ENCODE results near the gene LRRTM4. TPM values are rescaled to one million over a fixed set of nuclear protein-coding genes. Genes with fewer than 3 reads are reported as not detected.
"Not testable (repeated sequence)": the region's sequence is repeated elsewhere in the genome, so short reads cannot be mapped to it uniquely, and the experiment has no call there.

Gene LRRTM4
- total and polyA plus RNA-seq, 10 of the 15 experiments (the other 5 are each of a cell fraction or from before 2014, with no cell fraction given): 0.01 to 1.0 TPM; not detected in 8

DNA sequence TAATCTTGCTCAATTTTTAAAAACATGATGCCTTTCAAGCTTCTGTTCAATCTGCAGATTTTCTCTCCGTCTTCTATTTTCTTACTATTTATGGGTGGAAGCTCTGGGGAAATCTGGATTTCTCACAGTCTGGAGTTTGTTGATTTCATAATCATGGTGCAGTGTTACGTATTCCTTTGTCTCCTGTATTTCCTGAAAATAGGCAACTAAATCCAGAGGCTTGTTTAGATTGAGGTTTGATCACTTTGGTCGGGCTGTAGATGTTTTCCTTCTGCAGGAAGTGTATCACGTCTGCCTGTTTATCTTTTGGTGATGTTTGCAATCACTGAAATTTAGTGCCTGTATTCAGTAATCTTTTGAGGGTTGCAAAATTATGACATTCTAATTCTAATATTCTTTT lies 487.7 kb downstream of the LRRTM4 start:
- H2AFZ ChIP-seq (ENCODE audit: control insufficient read depth, low read depth, low read length): no peak overlapping the region
- ChIA-PET CTCF (interaction anchor here (0.6 kb wide), 1 partner anchor 10 kb away, joined by 3 read pairs; no protein-coding TSS in a partner anchor), SMC1A (ENCODE audit: uncharacterized antibody, unreplicated experiment) (no interaction called here), POLR2A (no interaction called here), RAD21 (ENCODE audit: unreplicated experiment) (no interaction called here)
- no peak for FAIRE-seq
- no TSS peak for BruUV-seq (replicated peaks)
- WGBS (ENCODE audit: insufficient coverage, insufficient replicate concordance, low lambda C conversion rate, missing lambda C conversion rate): 0% methylated on average over 4 of the region's 4 CpGs
- no peak for DNase-seq (ENCODE audit: low read depth, low spot score)
- H3K9ac ChIP-seq (ENCODE audit: control insufficient read depth, insufficient read depth, low read length): no peak overlapping the region
- H3K9me3 ChIP-seq (replicated peaks; ENCODE audit: control insufficient read depth, insufficient read depth, low read length): no peaks in the 10 kb centered on the region
- H3K27me3 ChIP-seq (replicated peaks in 1 of 2; ENCODE audit: control insufficient read depth in 2 of 2, insufficient read depth in 2 of 2, low read length in 1 of 2): no peaks in the 10 kb centered on the region
- no peak overlapping the region for H3K4me3 ChIP-seq
- no peaks in the 10 kb centered on the region for H3K36me3 ChIP-seq (ENCODE audit: control insufficient read depth in 2 of 2, insufficient read depth in 2 of 2, low read length in 1 of 2)
- H3K79me2 ChIP-seq (ENCODE audit: control insufficient read depth, insufficient read depth, low read length): no peaks in the 10 kb centered on the region
- no peak for ATAC-seq
- no peaks in the 10 kb centered on the region for H4K20me1 ChIP-seq (ENCODE audit: control insufficient read depth, insufficient read depth)
- TF ChIP-seq BCL11A (IDR thresholded peaks at IDR 0.05; ENCODE audit: low read depth, low read length) (no peak), NR2C2 (IDR thresholded peaks at IDR 0.05; ENCODE audit: borderline replicate concordance, control insufficient read depth, insufficient read length, low read depth) (no peak), BMI1 (IDR thresholded peaks at IDR 0.05; ENCODE audit: borderline replicate concordance) (no peak), CREM (IDR thresholded peaks at IDR 0.05; ENCODE audit: low read depth) (no peak), SMAD5 (IDR thresholded peaks at IDR 0.05; ENCODE audit: low read depth) (no peak)
- TF ChIP-seq, protein P1, sequence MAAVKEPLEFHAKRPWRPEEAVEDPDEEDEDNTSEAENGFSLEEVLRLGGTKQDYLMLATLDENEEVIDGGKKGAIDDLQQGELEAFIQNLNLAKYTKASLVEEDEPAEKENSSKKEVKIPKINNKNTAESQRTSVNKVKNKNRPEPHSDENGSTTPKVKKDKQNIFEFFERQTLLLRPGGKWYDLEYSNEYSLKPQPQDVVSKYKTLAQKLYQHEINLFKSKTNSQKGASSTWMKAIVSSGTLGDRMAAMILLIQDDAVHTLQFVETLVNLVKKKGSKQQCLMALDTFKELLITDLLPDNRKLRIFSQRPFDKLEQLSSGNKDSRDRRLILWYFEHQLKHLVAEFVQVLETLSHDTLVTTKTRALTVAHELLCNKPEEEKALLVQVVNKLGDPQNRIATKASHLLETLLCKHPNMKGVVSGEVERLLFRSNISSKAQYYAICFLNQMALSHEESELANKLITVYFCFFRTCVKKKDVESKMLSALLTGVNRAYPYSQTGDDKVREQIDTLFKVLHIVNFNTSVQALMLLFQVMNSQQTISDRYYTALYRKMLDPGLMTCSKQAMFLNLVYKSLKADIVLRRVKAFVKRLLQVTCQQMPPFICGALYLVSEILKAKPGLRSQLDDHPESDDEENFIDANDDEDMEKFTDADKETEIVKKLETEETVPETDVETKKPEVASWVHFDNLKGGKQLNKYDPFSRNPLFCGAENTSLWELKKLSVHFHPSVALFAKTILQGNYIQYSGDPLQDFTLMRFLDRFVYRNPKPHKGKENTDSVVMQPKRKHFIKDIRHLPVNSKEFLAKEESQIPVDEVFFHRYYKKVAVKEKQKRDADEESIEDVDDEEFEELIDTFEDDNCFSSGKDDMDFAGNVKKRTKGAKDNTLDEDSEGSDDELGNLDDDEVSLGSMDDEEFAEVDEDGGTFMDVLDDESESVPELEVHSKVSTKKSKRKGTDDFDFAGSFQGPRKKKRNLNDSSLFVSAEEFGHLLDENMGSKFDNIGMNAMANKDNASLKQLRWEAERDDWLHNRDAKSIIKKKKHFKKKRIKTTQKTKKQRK (IDR thresholded peaks at IDR 0.05; ENCODE audit: low read depth, low read length): no peak
- H3K4me1 ChIP-seq (ENCODE audit: control insufficient read depth, insufficient read depth, low read length): no peaks in the 10 kb centered on the region
- in situ Hi-C loops (cut with MboI) (no loop called here), intact Hi-C loops (cut with micrococcal nuclease; ENCODE audit: unreplicated experiment) (no loop called here)
- no peak overlapping the region for H3K27ac ChIP-seq (ENCODE audit: control insufficient read depth, insufficient read depth)
- H3K4me2 ChIP-seq (ENCODE audit: control insufficient read depth, insufficient read depth): no peak overlapping the region

DNA sequence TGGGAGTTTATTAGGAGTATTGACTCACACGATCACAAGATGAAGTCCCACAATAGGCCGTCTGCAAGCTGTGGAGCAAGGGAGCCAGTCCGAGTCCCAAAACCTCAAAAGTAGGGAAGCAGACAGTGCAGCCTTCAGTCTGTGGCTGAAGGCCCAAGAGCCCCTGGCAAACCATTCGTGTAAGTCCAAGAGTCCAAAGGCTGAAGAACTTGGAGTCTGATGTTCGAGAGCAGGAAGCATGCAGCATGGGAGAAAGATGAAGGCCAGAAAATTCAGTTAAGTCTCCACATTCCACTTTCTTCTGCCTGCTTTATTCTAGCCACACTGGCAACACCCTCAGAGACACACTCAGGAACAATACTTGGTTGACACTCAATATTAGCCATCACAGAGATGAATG lies 492.9 kb downstream of the LRRTM4 start:
- DNase-seq (ENCODE audit: low read depth, low spot score); H3K27ac ChIP-seq (ENCODE audit: control insufficient read depth, insufficient read depth); BruUV-seq (replicated peaks); H3K36me3 ChIP-seq (ENCODE audit: control insufficient read depth in 2 of 2, insufficient read depth in 2 of 2, low read length in 1 of 2); H2AFZ ChIP-seq (ENCODE audit: control insufficient read depth, low read depth, low read length); SMC1A ChIA-PET (ENCODE audit: uncharacterized antibody, unreplicated experiment); H3K79me2 ChIP-seq (ENCODE audit: control insufficient read depth, insufficient read depth, low read length); H3K4me3 ChIP-seq; POLR2A ChIA-PET; in situ Hi-C loops (cut with MboI); FAIRE-seq; H4K20me1 ChIP-seq (ENCODE audit: control insufficient read depth, insufficient read depth); H3K4me1 ChIP-seq (ENCODE audit: control insufficient read depth, insufficient read depth, low read length); RAD21 ChIA-PET (ENCODE audit: unreplicated experiment); ATAC-seq; H3K27me3 ChIP-seq (replicated peaks in 1 of 2; ENCODE audit: control insufficient read depth in 2 of 2, insufficient read depth in 2 of 2, low read length in 1 of 2); H3K9me3 ChIP-seq (replicated peaks; ENCODE audit: control insufficient read depth, insufficient read depth, low read length); H3K9ac ChIP-seq (ENCODE audit: control insufficient read depth, insufficient read depth, low read length); CTCF ChIA-PET; H3K4me2 ChIP-seq (ENCODE audit: control insufficient read depth, insufficient read depth); intact Hi-C loops (cut with micrococcal nuclease; ENCODE audit: unreplicated experiment): not testable (repeated sequence)
- WGBS (ENCODE audit: insufficient coverage, insufficient replicate concordance, low lambda C conversion rate, missing lambda C conversion rate): 30% methylated on average over 5 of the region's 5 CpGs

Measured in GM12878 (cell line).